Upper lobe of right lung (tissue), 1 donor: ENCODE measurements around the gene RMDN2. TPM values are rescaled to one million over a fixed set of nuclear protein-coding genes. Genes with fewer than 3 reads are reported as not detected.

Source experiments
- ATAC-seq: fragments of 200-7000 bp; cut with Tn5 transposase; one replicate; pipeline ENCODE4 v1.9.1; 2020; ENCODE audit warnings: mild to moderate bottlenecking, moderate library complexity
- DNase-seq: peaks from one replicate; pipeline ENCODE4 v3.0.0-alpha.2; 2020
- H3K27ac ChIP-seq: fragments of 200-600 bp; one replicate; pipeline ENCODE4 v1.8.0; 2022
- H3K27me3 ChIP-seq: fragments of 200-600 bp; one replicate; pipeline ENCODE4 v1.8.0; 2022; ENCODE audit warnings: mild to moderate bottlenecking
- H3K36me3 ChIP-seq: fragments of 200-600 bp; one replicate; pipeline ENCODE4 v1.8.0; 2022
- H3K4me1 ChIP-seq: fragments of 200-600 bp; one replicate; pipeline ENCODE4 v1.8.0; 2022
- H3K4me3 ChIP-seq: fragments of 200-600 bp; one replicate; pipeline ENCODE4 v1.8.0; 2022; ENCODE audit warnings: mild to moderate bottlenecking
- H3K9me3 ChIP-seq: fragments of 200-600 bp; one replicate; pipeline ENCODE4 v1.8.0; 2022
- intact Hi-C: fragments of 100-400 bp; cut with DNase I; formaldehyde crosslinking; loops from one replicate; pipeline ENCODE4 v1.11.0; 2022
- total RNA-seq: library from RNA; stranded (reverse); fragmentation: NEBNext Ultra II Directional; extraction: Animal tissue kit (Norgen Biotek cat#: 25700); gene quantifications from one replicate; pipeline ENCODE4 v1.2.1, GENCODE V29; 2021
- TF ChIP-seq, protein P1 (sequence below): fragments of 200-600 bp; IDR thresholded peaks from one replicate; pipeline ENCODE4 v1.8.0; 2022; ENCODE audit warnings: antibody characterized with exemption
- donor health status: DM: no; HTN: yes; CAD: no; lungs with severe emphysema.

Gene RMDN2
- total RNA-seq, 1 donor from 2014 or later: 23.1 TPM

DNA sequence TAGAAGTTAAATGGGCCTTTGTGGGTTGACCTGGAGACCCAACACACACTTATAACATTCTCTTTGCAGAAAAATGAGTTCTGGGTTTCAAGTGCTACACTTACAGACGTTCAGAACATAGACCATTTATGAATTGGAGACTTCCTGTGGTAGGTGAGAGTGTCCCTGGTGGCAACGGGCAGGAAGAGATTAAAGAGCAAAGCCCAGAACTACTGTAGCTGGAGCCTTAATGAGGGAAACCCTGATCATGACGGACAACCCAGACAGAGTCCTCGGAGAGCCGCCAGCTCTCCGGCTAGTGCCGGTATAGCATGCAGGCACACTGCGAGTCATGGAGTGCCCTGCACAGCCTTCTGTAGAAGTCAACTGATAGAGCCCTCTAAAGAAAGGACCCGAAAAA lies 44.5 kb upstream of the RMDN2 start:
- no peak for ATAC-seq
- TF ChIP-seq, protein P1, sequence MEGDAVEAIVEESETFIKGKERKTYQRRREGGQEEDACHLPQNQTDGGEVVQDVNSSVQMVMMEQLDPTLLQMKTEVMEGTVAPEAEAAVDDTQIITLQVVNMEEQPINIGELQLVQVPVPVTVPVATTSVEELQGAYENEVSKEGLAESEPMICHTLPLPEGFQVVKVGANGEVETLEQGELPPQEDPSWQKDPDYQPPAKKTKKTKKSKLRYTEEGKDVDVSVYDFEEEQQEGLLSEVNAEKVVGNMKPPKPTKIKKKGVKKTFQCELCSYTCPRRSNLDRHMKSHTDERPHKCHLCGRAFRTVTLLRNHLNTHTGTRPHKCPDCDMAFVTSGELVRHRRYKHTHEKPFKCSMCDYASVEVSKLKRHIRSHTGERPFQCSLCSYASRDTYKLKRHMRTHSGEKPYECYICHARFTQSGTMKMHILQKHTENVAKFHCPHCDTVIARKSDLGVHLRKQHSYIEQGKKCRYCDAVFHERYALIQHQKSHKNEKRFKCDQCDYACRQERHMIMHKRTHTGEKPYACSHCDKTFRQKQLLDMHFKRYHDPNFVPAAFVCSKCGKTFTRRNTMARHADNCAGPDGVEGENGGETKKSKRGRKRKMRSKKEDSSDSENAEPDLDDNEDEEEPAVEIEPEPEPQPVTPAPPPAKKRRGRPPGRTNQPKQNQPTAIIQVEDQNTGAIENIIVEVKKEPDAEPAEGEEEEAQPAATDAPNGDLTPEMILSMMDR: no peak
- intact Hi-C loops: no loop called here

DNA sequence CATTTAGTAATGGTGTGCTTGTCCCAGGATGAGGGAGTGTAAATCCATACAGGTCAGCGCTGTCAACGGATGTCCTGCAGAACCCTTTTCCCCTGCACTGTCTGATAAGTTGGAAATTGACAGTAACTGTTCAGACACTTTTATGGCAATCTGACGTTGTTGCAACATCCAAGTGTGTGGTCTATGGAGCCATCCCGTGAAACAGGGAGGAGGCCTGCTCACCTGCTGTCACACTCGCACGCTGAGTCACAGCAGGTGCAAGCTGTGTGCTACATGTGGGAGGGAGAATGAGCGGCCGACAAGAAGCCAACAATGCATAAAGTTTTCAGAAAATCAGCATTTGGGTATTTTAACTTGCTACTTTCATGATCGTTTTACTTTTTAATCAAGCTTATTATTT lies 43.7 kb upstream of the RMDN2 start:
- no peaks in the 10 kb centered on the region for H3K9me3 ChIP-seq
- TF ChIP-seq, protein P1: no peak
- no peaks in the 10 kb centered on the region for H3K36me3 ChIP-seq
- H3K27ac ChIP-seq: no peak overlapping the region
- no peak for ATAC-seq
- DNase-seq: no peak
- H3K27me3 ChIP-seq: peaks cover 5% of the 10 kb centered on the region
- intact Hi-C loops: no loop called here
- no peak overlapping the region for H3K4me3 ChIP-seq
- no peaks in the 10 kb centered on the region for H3K4me1 ChIP-seq

More for the DNA sequence above, 44.5 kb upstream of the RMDN2 start:
- H3K27me3 ChIP-seq: peaks cover 5% of the 10 kb centered on the region
- no peak overlapping the region for H3K27ac ChIP-seq
- DNase-seq: no peak
- H3K4me1 ChIP-seq: no peaks in the 10 kb centered on the region
- H3K9me3 ChIP-seq: no peaks in the 10 kb centered on the region
- no peaks in the 10 kb centered on the region for H3K36me3 ChIP-seq
- H3K4me3 ChIP-seq: no peak overlapping the region

DNA sequence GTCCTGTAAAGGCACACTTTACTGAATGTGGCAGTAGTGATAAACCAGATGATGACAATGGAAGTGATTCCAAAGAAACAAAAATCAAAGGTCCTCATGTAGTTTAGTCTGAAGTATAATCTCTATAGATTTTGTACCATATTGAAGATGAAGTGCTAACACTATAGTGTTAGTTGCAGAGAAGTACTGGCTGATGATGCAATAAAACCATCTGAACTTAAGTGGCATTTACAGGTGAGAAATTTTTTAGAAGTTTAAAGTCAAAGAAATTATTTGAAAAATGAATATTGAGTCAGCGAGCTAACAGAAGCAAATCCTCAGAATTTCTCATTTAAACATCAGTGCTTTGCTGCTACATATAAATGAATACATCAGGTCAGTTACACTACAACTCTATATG lies 43.1 kb upstream of the RMDN2 start:
- Histone ChIP-seq H3K27me3 (peaks cover 5% of the 10 kb centered on the region), H3K36me3 (no peaks in the 10 kb centered on the region), H3K27ac (no peak overlapping the region), H3K9me3 (no peaks in the 10 kb centered on the region), H3K4me3 (no peak overlapping the region), H3K4me1 (no peaks in the 10 kb centered on the region)
- intact Hi-C loops: no loop called here
- ATAC-seq: no peak
- no peak for DNase-seq
- TF ChIP-seq, protein P1: no peak

DNA sequence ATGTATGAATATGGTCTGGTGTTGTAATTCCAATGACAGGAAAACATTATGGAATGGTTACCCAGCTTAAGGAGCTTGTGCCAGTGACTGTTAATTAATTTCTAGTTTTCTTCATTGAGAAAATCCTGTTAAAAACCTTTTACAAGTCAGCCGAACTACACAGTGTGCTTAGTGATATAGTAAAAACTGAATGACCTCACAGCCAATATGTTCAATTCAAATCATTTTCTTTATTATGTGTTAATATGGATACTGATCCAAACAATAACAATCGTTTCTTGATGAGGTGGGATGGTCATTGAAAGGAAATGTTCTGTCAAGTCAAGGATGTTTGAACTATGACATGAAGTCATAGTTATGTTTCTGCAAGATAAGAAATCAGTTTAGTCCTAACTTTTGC lies 41.6 kb upstream of the RMDN2 start:
- Histone ChIP-seq H3K9me3 (no peaks in the 10 kb centered on the region), H3K36me3 (no peaks in the 10 kb centered on the region), H3K27ac (no peak overlapping the region), H3K27me3 (peaks cover 5% of the 10 kb centered on the region), H3K4me3 (no peak overlapping the region), H3K4me1 (no peaks in the 10 kb centered on the region)
- ATAC-seq (no peak), DNase-seq (no peak)
- intact Hi-C loops: no loop called here
- TF ChIP-seq, protein P1: no peak

DNA sequence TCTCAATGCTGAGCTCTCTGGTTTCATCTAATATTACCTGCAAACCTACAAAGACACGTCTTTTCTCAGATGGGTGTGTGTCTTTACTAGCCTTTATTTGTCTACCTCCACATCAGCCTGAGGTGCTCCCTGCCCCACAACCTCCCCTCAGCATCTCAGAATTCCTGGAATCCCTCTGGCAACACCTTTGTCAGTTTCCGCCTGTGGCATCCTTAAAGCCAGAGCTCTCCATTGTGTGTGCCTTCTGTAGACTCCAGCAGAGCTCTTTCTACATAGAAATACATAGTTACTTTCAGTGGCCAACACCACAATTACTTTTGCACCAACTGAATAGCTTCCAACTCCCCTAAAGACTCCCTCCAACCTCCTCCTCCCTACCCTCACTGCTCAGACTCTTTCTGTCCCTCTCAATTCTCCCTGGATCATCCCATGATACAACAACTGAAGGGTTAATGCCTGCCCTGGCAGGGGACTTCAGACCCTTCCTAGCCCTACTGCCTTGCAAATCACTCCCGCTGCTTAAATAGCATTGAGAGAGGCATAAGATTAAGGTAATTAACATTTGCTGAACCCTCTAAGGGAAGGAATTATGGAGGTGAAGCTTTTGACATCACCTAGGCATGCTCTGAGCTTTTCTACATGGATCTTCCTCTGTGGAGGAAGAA lies 39.6 kb upstream of the RMDN2 start:
- DNase-seq (no peak), ATAC-seq (no peak)
- Histone ChIP-seq H3K4me1 (no peaks in the 10 kb centered on the region), H3K36me3 (no peaks in the 10 kb centered on the region), H3K27me3 (peaks cover 5% of the 10 kb centered on the region), H3K9me3 (no peaks in the 10 kb centered on the region), H3K27ac (no peak overlapping the region), H3K4me3 (no peak overlapping the region)
- TF ChIP-seq, protein P1: no peak
- intact Hi-C loops: no loop called here

DNA sequence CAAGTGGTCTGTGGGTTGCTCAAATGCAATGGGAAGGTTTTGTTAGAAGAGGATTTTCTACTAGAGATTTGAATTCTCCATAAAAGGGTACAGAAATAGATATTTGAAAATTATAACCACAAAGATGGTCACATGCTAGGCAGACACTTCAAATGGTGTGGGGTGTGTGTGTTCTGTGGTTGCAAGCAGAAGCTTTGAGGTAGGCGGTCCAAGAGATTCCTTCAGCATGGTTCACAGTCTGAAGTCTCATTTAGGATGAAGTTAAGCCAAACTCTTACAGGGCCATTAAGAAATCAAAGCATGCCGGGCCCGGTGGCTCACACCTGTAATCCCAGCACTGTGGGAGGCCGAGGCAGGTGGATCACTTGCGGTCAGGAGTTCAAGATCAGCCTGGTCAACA lies 38.3 kb upstream of the RMDN2 start:
- Histone ChIP-seq H3K27ac (no peak overlapping the region), H3K36me3 (no peaks in the 10 kb centered on the region), H3K4me3 (no peak overlapping the region), H3K27me3 (no peaks in the 10 kb centered on the region), H3K9me3 (no peaks in the 10 kb centered on the region), H3K4me1 (peaks cover 3% of the 10 kb centered on the region)
- TF ChIP-seq, protein P1: no peak
- intact Hi-C loops: no loop called here
- ATAC-seq (no peak), DNase-seq (no peak)
